GM18505 (cell line): ENCODE data around the gene TCERG1L.
"Not testable (repeated sequence)": the region's sequence is repeated elsewhere in the genome, so short reads cannot be mapped to it uniquely, and the experiment has no call there.

Experiments
- ATAC-seq: cut with Tn5 transposase; IDR thresholded peaks from one replicate; pipeline ENCODE4 v1.9.1; 2021; ENCODE audit not compliant: unreplicated experiment
- POLR2A ChIP-seq: IDR thresholded peaks from 4 replicates; pipeline ENCODE4 v1.6.1; 2011; ENCODE audit warnings: borderline replicate concordance; ENCODE audit not compliant: insufficient read depth, insufficient read length; ENCODE audit errors: extremely low read depth

The TCERG1L gene

GRCh38 chr10:131088619-131089018 lies 222.9 kb downstream of the TCERG1L start:
- TF ChIP-seq POLR2A = no peak
- ATAC-seq = no peak

GRCh38 chr10:131087464-131088215 lies 223.9 kb downstream of the TCERG1L start:
- no peak for TF ChIP-seq POLR2A

GRCh38 chr10:131086511-131086910 lies 225.0 kb downstream of the TCERG1L start:
- TF ChIP-seq POLR2A = no peak
- ATAC-seq = no peak

More at GRCh38 chr10:131087464-131088215, 223.9 kb downstream of the TCERG1L start:
- ATAC-seq = no peak

GRCh38 chr10:131086094-131086493 lies 225.4 kb downstream of the TCERG1L start:
- no peak for TF ChIP-seq POLR2A
- ATAC-seq = no peak

GRCh38 chr10:131085091-131085860 lies 226.2 kb downstream of the TCERG1L start:
- ATAC-seq = no peak
- no peak for TF ChIP-seq POLR2A

- no peak for ATAC-seq
- TF ChIP-seq POLR2A = no peak
These were observed 226.8 kb downstream of the TCERG1L start for GRCh38 chr10:131084791-131085090.

GRCh38 chr10:131083915-131084790 lies 227.4 kb downstream of the TCERG1L start:
- TF ChIP-seq POLR2A = no peak

GRCh38 chr10:131082991-131083481 lies 228.5 kb downstream of the TCERG1L start:
- no peak for TF ChIP-seq POLR2A
- no peak for ATAC-seq

More at GRCh38 chr10:131083915-131084790, 227.4 kb downstream of the TCERG1L start:
- ATAC-seq = no peak

GRCh38 chr10:131082201-131082850 lies 229.2 kb downstream of the TCERG1L start:
- ATAC-seq = no peak
- no peak for TF ChIP-seq POLR2A

GRCh38 chr10:131081786-131082185 lies 229.7 kb downstream of the TCERG1L start:
- ATAC-seq = no peak
- no peak for TF ChIP-seq POLR2A

GRCh38 chr10:131081376-131081775 lies 230.1 kb downstream of the TCERG1L start:
- TF ChIP-seq POLR2A = no peak
- ATAC-seq = no peak

GRCh38 chr10:131080571-131080970 lies 230.9 kb downstream of the TCERG1L start:
- no peak for TF ChIP-seq POLR2A

GRCh38 chr10:131079314-131079713 lies 232.2 kb downstream of the TCERG1L start:
- no peak for ATAC-seq
- TF ChIP-seq POLR2A = no peak

More at GRCh38 chr10:131080571-131080970, 230.9 kb downstream of the TCERG1L start:
- no peak for ATAC-seq

- ATAC-seq = not testable (repeated sequence)
These were observed 232.6 kb downstream of the TCERG1L start for GRCh38 chr10:131078882-131079280.
